ENCODE results near the gene KRT5.

The KRT5 gene

GRCh38 chr12:52537101-52537500, 16.9 kb upstream of the KRT5 start:
- DNase-seq (ENCODE audit: low read depth) = no peak

- no peak for DNase-seq (ENCODE audit: low read depth)
Measured at GRCh38 chr12:52535574-52535973, 15.4 kb upstream of the KRT5 start.

GRCh38 chr12:52534482-52534881, 14.3 kb upstream of the KRT5 start:
- DNase-seq (ENCODE audit: low read depth) = no peak

- DNase-seq (ENCODE audit: low read depth) = no peak
Measured at GRCh38 chr12:52533686-52534470, 13.7 kb upstream of the KRT5 start.

- no peak for DNase-seq (ENCODE audit: low read depth)
Measured at GRCh38 chr12:52532636-52533035, 12.4 kb upstream of the KRT5 start.

- DNase-seq (ENCODE audit: low read depth) = no peak
Measured at GRCh38 chr12:52531566-52532300, 11.5 kb upstream of the KRT5 start.

- DNase-seq (ENCODE audit: low read depth) = no peak
Measured at GRCh38 chr12:52530905-52531304, 10.7 kb upstream of the KRT5 start.

- no peak for DNase-seq (ENCODE audit: low read depth)
Measured at GRCh38 chr12:52530366-52530765, 10.2 kb upstream of the KRT5 start.

GRCh38 chr12:52529846-52530245, 9.7 kb upstream of the KRT5 start:
- no peak for DNase-seq (ENCODE audit: low read depth)

GRCh38 chr12:52529417-52529816, 9.2 kb upstream of the KRT5 start:
- DNase-seq (ENCODE audit: low read depth) = no peak

GRCh38 chr12:52528641-52529143, 8.5 kb upstream of the KRT5 start:
- no peak for DNase-seq (ENCODE audit: low read depth)

GRCh38 chr12:52527121-52527800, 7.1 kb upstream of the KRT5 start:
- no peak for DNase-seq (ENCODE audit: low read depth)

GRCh38 chr12:52526511-52526951, 6.3 kb upstream of the KRT5 start:
- no peak for DNase-seq (ENCODE audit: low read depth)

GRCh38 chr12:52525661-52526499, 5.7 kb upstream of the KRT5 start:
- DNase-seq (ENCODE audit: low read depth) = no peak

- DNase-seq (ENCODE audit: low read depth) = no peak
Measured at GRCh38 chr12:52524898-52525591, 4.9 kb upstream of the KRT5 start.

GRCh38 chr12:52524241-52524897, 4.2 kb upstream of the KRT5 start:
- DNase-seq (ENCODE audit: low read depth) = no peak

GRCh38 chr12:52523824-52524223, 3.6 kb upstream of the KRT5 start:
- DNase-seq (ENCODE audit: low read depth) = no peak

- DNase-seq (ENCODE audit: low read depth) = no peak
Measured at GRCh38 chr12:52522346-52523011, 2.3 kb upstream of the KRT5 start.

GRCh38 chr12:52521568-52522266, 1.5 kb upstream of the KRT5 start:
- no peak for DNase-seq (ENCODE audit: low read depth)

Measured in stimulated activated CD8-positive, alpha-beta memory T cell treated with anti-CD3 and anti-CD28 coated beads, Interleukin-15, amount 100 ng/mL, for 24 hours (primary cell).